GM13977 (cell line): ENCODE data around the gene MAP3K3.

Experiments
- DNase-seq: peaks from one replicate; pipeline ENCODE4 v3.0.0; 2012; ENCODE audit warnings: low spot score
- in situ Hi-C: fragments of 300-500 bp; cut with MboI; formaldehyde crosslinking; loops from one replicate; pipeline ENCODE4 v1.12.0; 2022; ENCODE audit warnings: low sequenced_read_pairs, low pct_unique_long_range_greater_than_20kb, mixed read lengths, inconsistent platforms; ENCODE audit not compliant: unreplicated experiment
- TF ChIP-seq, protein P1 (sequence below): IDR thresholded peaks from 2 replicates; pipeline ENCODE4 v1.5.1; 2012; ENCODE audit warnings: mild to moderate bottlenecking, control low read depth; ENCODE audit not compliant: insufficient read depth; ENCODE audit errors: extremely low read depth, missing control alignments

The MAP3K3 gene

DNA sequence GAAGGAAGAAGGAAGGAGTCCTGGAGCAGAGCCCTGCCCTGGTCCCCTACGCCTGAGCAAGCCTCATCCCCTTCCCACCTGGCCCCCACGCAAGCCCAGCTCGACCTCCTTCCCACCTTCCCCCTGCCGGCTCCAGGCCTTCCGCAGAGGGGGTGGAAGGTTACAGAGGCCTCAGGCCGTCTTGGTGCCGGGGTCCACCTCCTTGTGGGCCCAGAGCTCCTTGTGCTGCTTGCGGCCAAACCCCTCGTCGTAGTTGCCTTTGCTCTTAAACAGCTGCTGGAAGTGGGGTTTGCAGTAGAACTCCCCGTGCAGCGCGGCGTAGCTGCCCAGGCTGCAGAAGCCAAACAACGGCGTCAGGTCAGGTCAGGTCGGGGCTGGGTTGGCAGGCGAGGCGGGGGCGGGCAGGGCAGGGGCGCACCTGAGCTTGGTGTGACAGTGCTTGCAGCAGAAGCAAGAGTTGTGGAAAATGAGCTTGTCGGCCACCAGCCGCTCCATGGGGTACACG lies 76.2 kb downstream of the MAP3K3 start:
- DNase-seq, result no peak
- in situ Hi-C loops, result no loop called here
- TF ChIP-seq, protein P1, sequence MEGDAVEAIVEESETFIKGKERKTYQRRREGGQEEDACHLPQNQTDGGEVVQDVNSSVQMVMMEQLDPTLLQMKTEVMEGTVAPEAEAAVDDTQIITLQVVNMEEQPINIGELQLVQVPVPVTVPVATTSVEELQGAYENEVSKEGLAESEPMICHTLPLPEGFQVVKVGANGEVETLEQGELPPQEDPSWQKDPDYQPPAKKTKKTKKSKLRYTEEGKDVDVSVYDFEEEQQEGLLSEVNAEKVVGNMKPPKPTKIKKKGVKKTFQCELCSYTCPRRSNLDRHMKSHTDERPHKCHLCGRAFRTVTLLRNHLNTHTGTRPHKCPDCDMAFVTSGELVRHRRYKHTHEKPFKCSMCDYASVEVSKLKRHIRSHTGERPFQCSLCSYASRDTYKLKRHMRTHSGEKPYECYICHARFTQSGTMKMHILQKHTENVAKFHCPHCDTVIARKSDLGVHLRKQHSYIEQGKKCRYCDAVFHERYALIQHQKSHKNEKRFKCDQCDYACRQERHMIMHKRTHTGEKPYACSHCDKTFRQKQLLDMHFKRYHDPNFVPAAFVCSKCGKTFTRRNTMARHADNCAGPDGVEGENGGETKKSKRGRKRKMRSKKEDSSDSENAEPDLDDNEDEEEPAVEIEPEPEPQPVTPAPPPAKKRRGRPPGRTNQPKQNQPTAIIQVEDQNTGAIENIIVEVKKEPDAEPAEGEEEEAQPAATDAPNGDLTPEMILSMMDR, result no peak

DNA sequence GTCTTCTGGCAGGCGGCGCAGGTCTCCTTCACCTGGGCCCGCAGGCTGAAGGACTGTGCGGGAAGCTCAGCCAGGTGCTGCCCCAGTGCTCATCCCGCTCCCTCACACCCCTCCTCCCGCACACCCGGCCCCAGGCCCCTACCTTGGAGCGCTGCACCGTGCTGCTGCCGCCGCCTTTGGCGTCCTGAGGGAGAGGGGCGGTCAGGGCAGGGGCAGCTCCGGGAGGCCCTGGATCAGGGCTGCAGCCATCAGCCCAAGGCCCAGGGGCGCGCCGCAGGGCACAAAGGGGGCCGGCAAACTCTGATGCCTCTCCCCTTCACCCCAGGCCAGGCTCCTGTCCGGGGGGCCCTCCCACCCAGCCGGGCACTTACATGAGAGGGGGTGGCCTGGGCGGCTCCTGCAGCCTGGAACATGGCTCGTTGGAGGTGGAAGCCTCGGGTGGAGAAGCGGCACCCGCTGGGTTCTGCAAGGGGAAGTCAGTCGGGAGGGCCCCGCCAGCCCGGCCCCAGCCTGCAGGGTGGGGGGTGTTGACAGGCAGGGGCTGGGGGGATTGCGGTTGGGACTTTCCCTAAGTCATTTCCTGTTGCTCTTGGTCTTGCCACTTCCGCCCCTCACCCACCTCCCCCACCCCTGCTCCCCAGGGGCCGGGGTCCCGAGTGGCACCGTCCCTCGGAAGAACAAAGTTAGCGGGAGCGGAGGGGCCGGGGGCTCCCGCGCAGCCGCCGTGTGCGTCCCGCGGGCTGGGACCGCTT lies 76.8 kb downstream of the MAP3K3 start:
- TF ChIP-seq, protein P1, result no peak
- DNase-seq, result peak; percentile 90
- in situ Hi-C loops, result no loop called here

DNA sequence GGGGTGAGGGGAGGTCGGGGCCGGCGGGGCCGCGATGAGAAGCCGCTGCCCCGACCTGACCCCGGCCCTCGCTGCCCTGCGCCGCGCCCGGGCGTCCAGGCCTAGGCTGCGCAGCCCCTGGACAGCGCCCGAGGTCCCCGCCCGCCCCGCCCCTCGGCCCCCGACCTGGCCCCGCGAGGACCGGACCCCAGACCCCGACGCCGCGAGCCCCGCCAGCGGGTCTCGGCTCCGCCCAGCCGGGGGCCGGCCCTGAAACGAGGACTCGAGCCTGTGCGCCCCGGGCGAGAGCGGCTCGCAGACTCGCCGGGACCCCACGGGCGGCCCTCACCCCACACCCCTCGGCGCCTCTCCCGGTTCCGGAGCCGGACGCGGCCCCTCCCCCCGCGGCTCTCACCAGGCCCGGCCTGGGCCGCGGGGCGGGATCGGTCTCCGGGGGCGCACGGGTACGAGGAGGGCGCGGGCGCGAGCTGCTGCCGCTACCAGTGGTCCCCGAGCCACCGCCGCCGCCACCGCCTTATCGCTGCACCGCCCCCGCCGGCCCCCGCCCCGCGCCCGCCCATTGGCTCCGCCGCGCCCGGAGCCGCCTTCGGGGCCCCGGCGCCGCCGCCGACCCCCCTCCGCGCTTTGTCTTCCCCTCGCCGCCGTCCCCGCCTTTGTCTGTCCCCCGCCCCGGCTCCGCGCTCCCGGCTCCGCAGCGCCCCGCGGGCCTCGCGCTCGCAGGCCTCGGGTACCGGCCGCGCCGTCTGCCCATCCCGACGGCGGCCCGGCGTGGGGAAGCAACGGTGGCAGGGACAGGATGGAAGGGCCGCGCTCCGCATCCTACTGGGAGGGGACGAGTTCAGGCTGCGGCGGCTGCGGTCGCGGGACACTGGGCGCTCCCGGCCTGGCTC lies 77.7 kb downstream of the MAP3K3 start, which contains the start of gene LIMD2:
LIMD2 (minus strand) TSS at position 488 of the 890 bp plus-strand sequence. CDS start 827 bp downstream, outside the sequence.
- in situ Hi-C loops, result no loop called here
- DNase-seq, result peak; percentile 93
- TF ChIP-seq, protein P1, result peak; percentile 20

DNA sequence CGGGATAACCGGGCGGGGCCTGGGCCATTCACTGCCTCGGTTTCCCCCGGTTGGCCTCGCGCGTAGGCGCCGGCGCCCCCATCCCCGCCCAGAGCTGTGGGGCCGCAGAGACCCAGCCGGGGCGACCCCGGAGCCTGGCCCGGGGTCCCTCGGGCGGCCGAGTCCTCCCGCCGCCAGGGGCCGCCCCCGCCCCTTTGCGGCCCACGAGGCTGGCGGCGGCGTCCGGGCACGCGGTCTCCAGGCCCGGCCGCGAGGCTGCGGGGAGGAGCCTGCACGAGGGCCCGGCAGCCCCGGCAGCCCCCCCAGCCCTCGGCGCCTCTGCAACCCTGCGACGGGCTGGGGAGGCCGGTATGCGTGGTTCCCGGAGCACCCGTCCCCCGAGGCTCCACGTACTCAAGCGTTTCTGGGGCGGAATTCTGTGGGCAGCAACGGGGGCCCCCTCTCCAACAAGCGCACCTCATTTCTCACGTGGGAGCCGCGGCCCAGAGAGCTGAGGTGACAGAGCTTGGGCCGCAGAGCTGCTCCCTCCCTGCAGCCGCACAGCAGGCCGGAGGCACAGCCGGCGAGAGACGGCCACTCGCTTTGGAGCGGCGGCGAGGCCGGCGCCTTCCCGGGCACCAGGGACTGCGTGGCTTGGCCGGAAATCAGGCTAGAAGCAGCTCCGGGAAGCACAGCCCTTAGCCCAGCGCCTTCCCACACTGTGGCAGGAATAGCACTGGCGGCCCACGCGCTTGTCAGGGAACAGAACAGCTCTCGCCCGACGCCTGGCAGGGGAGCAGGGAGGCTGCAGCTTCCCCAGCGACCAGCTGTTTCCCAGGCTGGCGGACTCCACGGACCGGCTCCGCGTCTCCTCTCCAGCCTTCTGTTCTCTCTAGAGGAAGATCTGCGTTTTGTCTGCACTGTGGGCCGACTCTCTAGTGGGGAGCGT lies 78.6 kb downstream of the MAP3K3 start:
- in situ Hi-C loops, result no loop called here
- TF ChIP-seq, protein P1, result peak; percentile 53
- peak; percentile 84 for DNase-seq

DNA sequence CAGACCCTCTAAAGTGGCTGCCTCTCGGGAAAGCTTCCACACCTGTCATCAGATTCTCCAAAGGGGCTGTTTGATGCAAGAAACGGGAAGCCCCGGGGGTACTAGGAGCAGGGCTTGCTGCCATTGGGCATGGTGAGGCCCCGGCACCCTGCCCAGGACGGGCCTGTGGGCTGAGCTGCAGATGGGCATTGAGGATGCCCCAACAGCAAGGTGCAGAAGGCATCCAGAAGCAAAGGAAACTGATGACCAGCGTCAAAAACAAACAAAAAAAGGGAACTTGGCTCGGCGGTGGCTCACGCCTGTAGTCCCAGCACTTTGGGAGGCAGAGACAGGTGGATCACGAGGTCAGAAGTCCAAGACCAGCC lies 79.2 kb downstream of the MAP3K3 start:
- in situ Hi-C loops, result no loop called here
- TF ChIP-seq, protein P1, result no peak
- DNase-seq, result no peak
